Body of pancreas (tissue), 4 donors: ENCODE data around the gene DPH2. TPM values are rescaled to one million over a fixed set of nuclear protein-coding genes. Genes with fewer than 3 reads are reported as not detected.

Source experiments
- ATAC-seq: fragments of 150-250 bp; one replicate; pipeline ENCODE4 v1.9.1; 2016
- DNase-seq, 4 donors: peaks; one replicate each; pipeline ENCODE4 v3.0.0-alpha.2; 2019
- H3K27ac ChIP-seq, 4 donors: fragments of 200-600 bp; sonication (generic); 1 replicate in 3 of 4; 2 replicates in 1 of 4; pipeline versions ENCODE4 v1.5.1 to v1.6.1; 2016 to 2019; ENCODE audit warnings: mild to moderate bottlenecking in 1 of 4, mixed read lengths in 1 of 4, moderate library complexity in 1 of 4
- H3K27me3 ChIP-seq, 2 donors: fragments of 200-600 bp; sonication (generic); one replicate each; pipeline ENCODE4 v1.6.0; 2016; ENCODE audit warnings: mild to moderate bottlenecking in 1 of 2
- H3K36me3 ChIP-seq, 2 donors: fragments of 200-600 bp; sonication (generic); replicated peaks in 1 of 2; 2 replicates each; pipeline ENCODE4 v1.5.1; 2016; ENCODE audit warnings: low read depth in 2 of 2; ENCODE audit not compliant: insufficient read depth in 1 of 2
- H3K4me1 ChIP-seq: fragments of 200-600 bp; sonication (generic); one replicate; pipeline ENCODE4 v1.6.0; 2016
- H3K4me3 ChIP-seq, 2 donors: fragments of 200-600 bp; sonication (generic); 1 replicate in 1 of 2; 2 replicates in 1 of 2; pipeline ENCODE4 v1.5.1; 2016 to 2019
- H3K9me3 ChIP-seq, 3 donors: fragments of 200-600 bp; sonication (generic); 1 replicate in 2 of 3; 2 replicates in 1 of 3; pipeline ENCODE4 v1.5.1; 2016
- POLR2A ChIP-seq, 3 donors: fragments of 450-650 bp; IDR thresholded peaks; one replicate each; pipeline ENCODE4 v1.6.1; 2016; ENCODE audit warnings: antibody characterized with exemption in 3 of 3, mild to moderate bottlenecking in 2 of 3
- WGBS, 2 donors: methylation state at CpG; one replicate each; pipeline ENCODE4 v1.1.5; 2017; 5-methylcytosine and 5-hydroxymethylcytosine counted together
- intact Hi-C: fragments of 100-400 bp; cut with DNase I; formaldehyde crosslinking; loops from one replicate; pipeline ENCODE4 v1.15.1; 2023
- total RNA-seq, 2 donors: library from RNA; depleted of rRNA; stranded (reverse); fragments of >200 nt; gene quantifications; one replicate each; pipeline ENCODE4 v1.1.0, GENCODE V29; 2016
- TF ChIP-seq, protein P1 (sequence below), 7 experiments: fragments of 450-650 bp in 4 of 7; fragments of 200-600 bp in 3 of 7; sonication (generic) in 3 of 7; IDR thresholded peaks; one replicate each; pipeline ENCODE4 v1.5.1; 2016 to 2019; ENCODE audit warnings: antibody characterized with exemption in 7 of 7

The DPH2 gene
- total RNA-seq, 2 donors from 2014 or later, result 25.4 to 35.3 TPM

DNA sequence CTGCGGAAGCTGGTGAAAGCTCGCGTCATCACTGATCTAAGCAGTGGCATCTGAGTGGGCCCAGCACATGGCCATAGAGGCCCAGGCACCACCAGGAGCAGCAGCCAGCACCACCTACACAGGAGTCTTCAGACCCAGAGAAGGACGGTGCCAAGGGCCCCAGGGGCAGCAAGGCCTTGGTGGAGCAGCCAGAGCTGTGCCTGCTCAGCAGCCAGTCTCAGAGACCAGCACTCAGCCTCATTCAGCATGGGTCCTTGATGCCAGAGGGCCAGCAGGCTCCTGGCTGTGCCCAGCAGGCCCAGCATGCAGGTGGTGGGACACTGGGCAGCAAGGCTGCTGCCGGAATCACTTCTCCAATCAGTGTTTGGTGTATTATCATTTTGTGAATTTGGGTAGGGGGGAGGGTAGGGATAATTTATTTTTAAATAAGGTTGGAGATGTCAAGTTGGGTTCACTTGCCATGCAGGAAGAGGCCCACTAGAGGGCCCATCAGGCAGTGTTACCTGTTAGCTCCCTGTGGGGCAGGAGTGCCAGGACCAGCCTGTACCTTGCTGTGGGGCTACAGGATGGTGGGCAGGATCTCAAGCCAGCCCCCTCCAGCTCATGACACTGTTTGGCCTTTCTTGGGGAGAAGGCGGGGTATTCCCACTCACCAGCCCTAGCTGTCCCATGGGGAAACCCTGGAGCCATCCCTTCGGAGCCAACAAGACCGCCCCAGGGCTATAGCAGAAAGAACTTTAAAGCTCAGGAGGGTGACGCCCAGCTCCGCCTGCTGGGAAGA is 39.5 kb upstream of the DPH2 start:
- no peak for TF ChIP-seq POLR2A (IDR thresholded peaks at IDR 0.05)
- TF ChIP-seq, protein P1, sequence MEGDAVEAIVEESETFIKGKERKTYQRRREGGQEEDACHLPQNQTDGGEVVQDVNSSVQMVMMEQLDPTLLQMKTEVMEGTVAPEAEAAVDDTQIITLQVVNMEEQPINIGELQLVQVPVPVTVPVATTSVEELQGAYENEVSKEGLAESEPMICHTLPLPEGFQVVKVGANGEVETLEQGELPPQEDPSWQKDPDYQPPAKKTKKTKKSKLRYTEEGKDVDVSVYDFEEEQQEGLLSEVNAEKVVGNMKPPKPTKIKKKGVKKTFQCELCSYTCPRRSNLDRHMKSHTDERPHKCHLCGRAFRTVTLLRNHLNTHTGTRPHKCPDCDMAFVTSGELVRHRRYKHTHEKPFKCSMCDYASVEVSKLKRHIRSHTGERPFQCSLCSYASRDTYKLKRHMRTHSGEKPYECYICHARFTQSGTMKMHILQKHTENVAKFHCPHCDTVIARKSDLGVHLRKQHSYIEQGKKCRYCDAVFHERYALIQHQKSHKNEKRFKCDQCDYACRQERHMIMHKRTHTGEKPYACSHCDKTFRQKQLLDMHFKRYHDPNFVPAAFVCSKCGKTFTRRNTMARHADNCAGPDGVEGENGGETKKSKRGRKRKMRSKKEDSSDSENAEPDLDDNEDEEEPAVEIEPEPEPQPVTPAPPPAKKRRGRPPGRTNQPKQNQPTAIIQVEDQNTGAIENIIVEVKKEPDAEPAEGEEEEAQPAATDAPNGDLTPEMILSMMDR (IDR thresholded peaks at IDR 0.05), result peak in 6 of 7 experiments; percentile 30 to 57 (median 46)
- intact Hi-C loops, result loop anchor here (10.0 kb wide), 1 partner anchor 166 kb away; no protein-coding TSS in a partner anchor
- 88 to 90% methylated on average over 5 to 10 of the region's 10 CpGs for WGBS, 2 donors

DNA sequence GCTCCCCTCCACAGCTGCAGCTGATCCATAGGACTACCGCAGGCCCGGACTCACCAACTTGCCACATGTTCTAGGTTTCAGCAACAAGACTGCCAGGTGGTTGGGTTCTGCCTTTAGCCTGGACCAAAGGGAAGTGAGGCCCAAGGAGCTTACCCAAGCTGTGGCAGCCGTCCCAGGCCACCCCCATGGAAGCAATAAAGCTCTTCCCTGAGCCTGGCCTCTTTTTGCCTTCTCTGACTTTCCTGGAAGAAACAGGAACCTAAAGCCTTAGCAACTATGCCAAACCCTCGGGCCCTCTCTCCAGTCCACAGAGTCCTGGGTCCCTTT is 38.9 kb upstream of the DPH2 start:
- no peak for ATAC-seq
- 81 to 83% methylated on average over 1 to 4 of the region's 4 CpGs for WGBS, 2 donors

More for the DNA sequence above, 39.5 kb upstream of the DPH2 start:
- Histone ChIP-seq H3K36me3 (no peaks in the 10 kb centered on the region), H3K9me3 (no peaks in the 10 kb centered on the region), H3K27ac (no peak overlapping the region), H3K27me3 (no peaks in the 10 kb centered on the region), H3K4me3 (no peak overlapping the region), H3K4me1 (peaks cover 26% of the 10 kb centered on the region)
- no peak for ATAC-seq
- peak; percentile 26 to 64 (median 32) for DNase-seq

DNA sequence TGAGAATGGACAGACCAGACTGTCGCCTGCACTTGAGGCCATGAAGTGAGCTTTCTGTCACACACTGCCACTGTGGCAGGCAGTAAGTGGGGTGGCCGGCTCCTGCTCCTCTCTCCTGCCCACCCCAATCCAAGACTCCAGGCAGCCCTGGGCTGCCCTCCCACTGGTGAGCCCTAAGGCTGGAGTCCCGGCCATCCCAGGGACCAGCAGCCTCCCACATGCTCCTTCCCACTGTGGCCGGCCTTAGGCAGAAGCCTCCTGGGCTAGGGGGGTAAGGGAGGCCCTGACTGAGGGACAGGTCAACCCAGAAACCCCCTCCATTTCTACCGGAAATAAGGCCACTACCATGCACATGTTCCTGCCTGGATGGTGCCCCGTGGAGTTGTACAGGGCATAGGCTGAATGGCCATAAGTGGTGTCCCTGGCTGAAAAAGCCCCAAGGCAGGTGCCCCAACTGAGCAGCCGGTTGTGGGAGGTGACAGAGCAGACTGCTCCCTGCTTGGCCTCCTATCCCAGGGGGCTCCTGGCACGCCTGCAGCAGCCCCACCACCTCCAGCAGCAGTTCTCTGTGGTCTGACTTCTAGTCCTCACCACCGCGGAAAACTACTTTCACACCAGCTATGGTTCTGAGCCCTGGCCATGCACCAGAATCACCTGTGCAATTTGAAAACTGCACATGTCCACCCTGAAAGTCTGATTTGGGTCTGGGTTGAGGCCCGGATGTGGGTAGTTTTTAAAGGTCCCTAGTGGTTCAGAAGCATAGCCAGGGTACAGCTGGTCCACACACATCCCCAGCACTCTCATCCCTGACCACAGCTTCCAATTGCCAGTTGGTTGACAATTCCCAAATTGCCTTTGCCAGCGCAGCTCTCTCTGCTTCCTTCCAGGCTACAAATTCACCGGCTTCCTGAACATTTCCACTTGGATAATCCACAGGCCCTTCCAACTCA is 37.8 kb upstream of the DPH2 start:
- no peak for DNase-seq
- Histone ChIP-seq H3K36me3 (no peaks in the 10 kb centered on the region), H3K4me1 (peaks cover 39% of the 10 kb centered on the region), H3K27ac (no peak overlapping the region), H3K9me3 (no peaks in the 10 kb centered on the region), H3K27me3 (no peaks in the 10 kb centered on the region), H3K4me3 (no peak overlapping the region)
- no peak for TF ChIP-seq POLR2A (IDR thresholded peaks at IDR 0.05)
- TF ChIP-seq, protein P1 (IDR thresholded peaks at IDR 0.05), result no peak
- intact Hi-C loops, result loop anchor here (10.0 kb wide), 1 partner anchor 167 kb away; no protein-coding TSS in a partner anchor
- ATAC-seq, result no peak
- 84 to 91% methylated on average over 8 to 13 of the region's 13 CpGs for WGBS, 2 donors

More for the DNA sequence above, 38.9 kb upstream of the DPH2 start:
- H3K4me1 ChIP-seq, result peaks cover 31% of the 10 kb centered on the region
- no peaks in the 10 kb centered on the region for H3K36me3 ChIP-seq
- TF ChIP-seq, protein P1 (IDR thresholded peaks at IDR 0.05), result no peak
- TF ChIP-seq POLR2A (IDR thresholded peaks at IDR 0.05), result no peak
- intact Hi-C loops, result loop anchor here (10.0 kb wide), 1 partner anchor 166 kb away; no protein-coding TSS in a partner anchor
- no peak overlapping the region for H3K4me3 ChIP-seq
- no peaks in the 10 kb centered on the region for H3K27me3 ChIP-seq
- no peaks in the 10 kb centered on the region for H3K9me3 ChIP-seq
- no peak overlapping the region for H3K27ac ChIP-seq
- no peak for DNase-seq

DNA sequence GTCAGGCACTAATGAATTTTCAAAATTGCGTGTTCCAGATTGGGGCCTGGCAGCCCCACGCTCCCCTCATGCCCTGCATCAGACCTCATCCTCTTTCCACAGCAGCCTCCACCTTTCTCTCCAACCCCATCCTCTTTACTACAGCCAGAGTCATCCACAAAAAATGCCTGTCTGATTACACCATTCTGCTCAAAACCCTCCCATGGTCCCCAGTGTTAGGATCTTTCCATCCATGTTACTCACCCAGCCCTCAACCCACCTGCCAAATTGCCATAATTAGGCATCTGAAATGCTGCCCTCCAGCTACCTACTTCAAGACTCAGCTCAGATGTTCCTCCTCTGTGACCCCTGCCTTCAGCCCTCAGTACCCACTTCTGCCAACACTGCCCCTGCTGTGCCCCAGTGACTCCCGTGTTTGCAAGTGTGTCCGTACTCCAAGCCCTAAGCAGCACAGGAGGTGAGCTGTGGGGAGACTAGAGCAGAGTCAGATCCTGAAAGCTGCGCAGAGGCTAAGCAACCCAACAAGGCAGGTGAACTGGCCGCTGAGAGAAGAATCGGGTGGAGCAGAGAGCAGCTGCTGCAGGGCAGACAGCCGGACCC is 36.9 kb upstream of the DPH2 start:
- TF ChIP-seq POLR2A (IDR thresholded peaks at IDR 0.05), result no peak
- TF ChIP-seq, protein P1 (IDR thresholded peaks at IDR 0.05), result no peak
- ATAC-seq (no peak), DNase-seq (no peak)
- 21 to 32% methylated on average over 6 to 8 of the region's 8 CpGs for WGBS, 2 donors
- Histone ChIP-seq H3K27ac (peak overlapping the region in 3 of 4 donors; percentile 7 to 60 (median 57)), H3K9me3 (no peaks in the 10 kb centered on the region), H3K4me3 (no peak overlapping the region), H3K27me3 (no peaks in the 10 kb centered on the region), H3K4me1 (peaks cover 45% of the 10 kb centered on the region), H3K36me3 (no peaks in the 10 kb centered on the region)
- intact Hi-C loops, result loop anchor here (10.0 kb wide), 1 partner anchor 168 kb away; no protein-coding TSS in a partner anchor
